Bronchial epithelial cell (primary cell): ENCODE measurements around the gene CHAT. TPM values are rescaled to one million over a fixed set of nuclear protein-coding genes. Genes with fewer than 3 reads are reported as not detected.

Source experiments
- DNase-seq: peaks from one replicate; pipeline ENCODE4 v3.0.0-alpha.2; 2010; ENCODE audit warnings: low read depth
- FAIRE-seq: peaks from 2 replicates; lab custom pipeline; 2011; peaks lifted over from hg19 to GRCh38; lab: Jason Lieb, UNC
- H3K27me3 ChIP-seq: 2 replicates; pipeline ENCODE4 v1.5.1; 2011; ENCODE audit warnings: low read length; ENCODE audit not compliant: control insufficient read depth, insufficient read depth
- H3K36me3 ChIP-seq: 2 replicates; pipeline ENCODE4 v1.5.1; 2011; ENCODE audit warnings: low read length; ENCODE audit not compliant: control insufficient read depth, insufficient read depth
- H3K4me3 ChIP-seq: 2 replicates; pipeline ENCODE4 v1.5.1; 2011; ENCODE audit warnings: mild to moderate bottlenecking, low read depth, low read length, control low read depth
- total RNA-seq: library from RNA; depleted of rRNA; stranded (reverse); fragments of >200 nt; gene quantifications from 2 replicates; pipeline ENCODE4 v1.2.1, GENCODE V29; 2014
- TF ChIP-seq, protein P1 (sequence below): IDR thresholded peaks from 2 replicates; pipeline ENCODE4 v1.5.1; 2011; ENCODE audit warnings: mild to moderate bottlenecking, moderate library complexity, low read length, control low read depth, inconsistent platforms; ENCODE audit not compliant: insufficient read depth, severe bottlenecking

CHAT gene
- total RNA-seq, 1 donor from 2014 or later: not detected

DNA sequence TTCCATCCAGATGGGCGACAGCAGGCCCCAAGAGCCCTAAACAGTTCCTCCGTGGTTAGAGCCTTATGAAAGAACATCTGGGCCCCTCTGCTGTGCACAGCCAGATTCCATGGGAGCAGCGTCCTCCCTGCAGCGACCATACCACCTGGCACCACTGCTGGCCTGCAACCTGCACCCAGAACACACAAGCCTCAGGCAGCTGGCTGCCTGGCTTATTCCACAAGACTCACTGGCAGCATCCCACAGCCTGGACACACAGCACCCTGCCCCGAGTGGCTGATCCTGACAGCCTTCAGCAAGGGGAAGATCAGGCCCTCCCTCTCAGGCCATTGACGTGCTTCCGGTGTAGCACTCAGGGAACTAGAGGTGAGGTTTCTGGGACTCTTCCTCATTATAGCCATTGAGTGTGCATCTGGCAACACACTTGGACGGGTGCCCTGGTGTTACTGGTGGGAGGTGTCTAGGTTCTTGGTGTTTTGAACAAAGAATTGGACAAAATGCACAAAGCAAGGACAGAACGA is 41.2 kb upstream of the CHAT start:
- Histone ChIP-seq H3K4me3 (no peak overlapping the region), H3K27me3 (no peaks in the 10 kb centered on the region), H3K36me3 (no peaks in the 10 kb centered on the region)
- TF ChIP-seq, protein P1, sequence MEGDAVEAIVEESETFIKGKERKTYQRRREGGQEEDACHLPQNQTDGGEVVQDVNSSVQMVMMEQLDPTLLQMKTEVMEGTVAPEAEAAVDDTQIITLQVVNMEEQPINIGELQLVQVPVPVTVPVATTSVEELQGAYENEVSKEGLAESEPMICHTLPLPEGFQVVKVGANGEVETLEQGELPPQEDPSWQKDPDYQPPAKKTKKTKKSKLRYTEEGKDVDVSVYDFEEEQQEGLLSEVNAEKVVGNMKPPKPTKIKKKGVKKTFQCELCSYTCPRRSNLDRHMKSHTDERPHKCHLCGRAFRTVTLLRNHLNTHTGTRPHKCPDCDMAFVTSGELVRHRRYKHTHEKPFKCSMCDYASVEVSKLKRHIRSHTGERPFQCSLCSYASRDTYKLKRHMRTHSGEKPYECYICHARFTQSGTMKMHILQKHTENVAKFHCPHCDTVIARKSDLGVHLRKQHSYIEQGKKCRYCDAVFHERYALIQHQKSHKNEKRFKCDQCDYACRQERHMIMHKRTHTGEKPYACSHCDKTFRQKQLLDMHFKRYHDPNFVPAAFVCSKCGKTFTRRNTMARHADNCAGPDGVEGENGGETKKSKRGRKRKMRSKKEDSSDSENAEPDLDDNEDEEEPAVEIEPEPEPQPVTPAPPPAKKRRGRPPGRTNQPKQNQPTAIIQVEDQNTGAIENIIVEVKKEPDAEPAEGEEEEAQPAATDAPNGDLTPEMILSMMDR: no peak
- FAIRE-seq (no peak), DNase-seq (no peak)

DNA sequence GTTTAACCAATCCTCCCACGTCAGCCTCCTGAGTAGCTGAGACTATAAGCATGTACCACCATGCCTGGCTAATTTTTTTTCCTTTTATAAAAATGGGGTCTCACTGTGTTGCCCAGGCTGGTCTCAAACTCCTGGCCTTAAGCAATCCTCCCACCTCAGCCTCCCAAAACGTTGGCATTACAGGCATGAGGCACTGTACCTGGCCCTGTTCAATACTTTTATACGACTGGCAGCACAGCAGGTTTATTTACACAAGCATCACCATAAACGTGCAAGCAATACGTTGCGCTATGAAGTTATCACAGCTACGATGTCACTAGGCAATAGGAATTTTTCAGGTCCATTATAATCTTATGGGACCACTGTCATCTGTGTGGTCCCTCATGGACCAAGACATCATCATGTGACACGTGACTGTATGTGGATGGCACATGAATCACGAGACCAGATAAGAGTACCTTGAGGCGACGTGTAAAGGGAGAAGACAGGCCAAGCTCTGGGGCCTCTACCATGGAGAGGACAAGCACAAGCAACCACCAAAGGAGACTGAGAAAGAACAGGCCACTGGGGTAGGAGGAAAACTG is 38.3 kb upstream of the CHAT start:
- Histone ChIP-seq H3K27me3 (no peaks in the 10 kb centered on the region), H3K36me3 (no peaks in the 10 kb centered on the region), H3K4me3 (no peak overlapping the region)
- DNase-seq (no peak), FAIRE-seq (no peak)
- TF ChIP-seq, protein P1: no peak

DNA sequence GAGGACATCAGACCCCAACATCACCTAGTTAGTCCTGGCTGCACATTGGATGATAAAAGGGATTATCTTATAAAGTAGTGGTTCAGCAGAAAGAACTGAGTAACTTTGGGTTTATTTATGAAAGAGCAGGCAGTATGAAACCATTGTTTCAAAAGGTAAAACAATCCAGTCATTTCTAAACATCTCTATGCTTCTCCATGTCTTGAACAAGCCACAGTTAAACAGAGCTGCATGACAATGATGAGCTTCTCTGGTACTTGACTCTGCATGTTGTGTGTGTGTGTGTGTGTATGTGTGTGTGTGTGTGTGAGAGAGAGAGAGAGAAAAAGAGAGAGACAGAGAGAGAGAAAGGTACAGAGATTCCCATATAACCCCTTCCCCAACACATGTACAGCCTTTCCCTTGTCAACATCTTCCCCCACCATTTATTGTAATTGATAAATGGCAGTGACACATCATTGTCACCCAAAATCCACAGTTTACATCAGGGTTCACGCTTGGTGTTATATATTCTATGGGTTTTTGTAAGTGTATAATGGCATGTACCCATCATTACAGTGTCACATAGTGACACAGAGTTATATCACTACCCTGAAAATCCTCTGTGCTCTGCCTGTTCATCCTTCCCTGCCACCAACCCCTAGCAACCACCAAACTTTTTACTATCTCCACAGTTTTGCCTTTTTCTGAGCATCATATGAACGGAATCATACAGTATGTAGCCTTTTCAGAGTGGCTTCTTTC is 36.5 kb upstream of the CHAT start:
- FAIRE-seq (no peak), DNase-seq (no peak)
- H3K27me3 ChIP-seq: no peaks in the 10 kb centered on the region
- no peak overlapping the region for H3K4me3 ChIP-seq
- H3K36me3 ChIP-seq: no peaks in the 10 kb centered on the region
- TF ChIP-seq, protein P1: no peak

DNA sequence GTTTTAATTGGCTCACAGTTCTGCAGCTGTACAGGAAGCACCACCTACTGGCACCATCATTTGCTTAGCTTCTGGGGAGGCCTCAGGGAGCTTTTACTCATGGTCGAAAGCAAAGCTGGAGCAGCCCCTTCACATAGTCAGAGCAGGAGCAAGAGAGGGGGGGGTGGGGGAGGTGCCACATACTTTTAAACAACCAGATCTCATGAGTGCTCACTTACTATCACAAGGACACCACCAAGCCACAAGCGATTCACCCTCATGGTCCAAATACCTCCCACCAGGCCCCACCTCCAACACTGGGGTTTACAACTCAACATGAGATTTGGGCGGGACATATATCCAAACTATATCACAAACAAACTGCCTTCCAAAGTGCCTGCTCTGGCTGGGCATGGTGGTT is 35.4 kb upstream of the CHAT start:
- Histone ChIP-seq H3K36me3 (no peaks in the 10 kb centered on the region), H3K27me3 (no peaks in the 10 kb centered on the region), H3K4me3 (no peak overlapping the region)
- FAIRE-seq (no peak), DNase-seq (no peak)
- TF ChIP-seq, protein P1: no peak

DNA sequence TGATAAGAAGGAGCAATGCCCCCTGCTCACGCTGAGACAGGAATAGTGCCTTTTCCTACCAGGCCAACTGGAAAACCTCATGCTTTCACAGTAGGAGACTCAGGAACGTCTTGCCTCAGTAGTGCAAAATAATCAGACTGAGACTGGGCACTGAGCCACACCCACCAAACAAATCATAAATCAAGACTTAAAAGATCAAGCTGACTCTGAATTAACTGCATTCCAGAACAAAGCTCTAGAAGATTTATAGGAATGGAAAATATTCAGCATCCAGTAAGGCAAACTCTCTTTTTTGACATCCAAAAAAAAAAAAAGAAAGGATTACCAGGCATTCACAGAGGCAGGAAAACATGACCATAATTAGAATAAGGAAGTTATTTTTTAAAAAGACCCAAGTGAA is 34.2 kb upstream of the CHAT start:
- FAIRE-seq: peak; percentile 23
- TF ChIP-seq, protein P1: no peak
- H3K27me3 ChIP-seq: no peaks in the 10 kb centered on the region
- no peak overlapping the region for H3K4me3 ChIP-seq
- no peaks in the 10 kb centered on the region for H3K36me3 ChIP-seq
- no peak for DNase-seq
